ENCODE measurements around the gene CASP4.

The CASP4 gene

DNA sequence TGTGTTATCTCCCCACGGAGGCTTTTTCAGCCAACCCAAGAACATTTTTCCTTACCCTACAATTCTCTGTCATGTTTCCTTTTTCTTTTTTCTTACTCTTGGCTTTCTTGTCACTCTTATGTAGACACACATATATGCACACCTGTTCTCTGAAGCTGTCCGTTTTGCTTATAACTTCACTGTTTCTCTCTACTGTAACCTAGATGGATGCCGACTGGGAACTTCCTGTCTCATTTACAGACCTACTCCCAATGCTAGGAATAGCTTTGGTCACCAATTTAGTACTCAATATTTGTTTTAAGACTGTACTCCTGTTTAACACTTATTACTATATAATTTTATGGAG, 60.2 kb downstream of the CASP4 start:
- TF ChIP-seq YY1 (IDR thresholded peaks at IDR 0.05; ENCODE audit: low read depth) (no peak), TCF12 (IDR thresholded peaks at IDR 0.05; ENCODE audit: low read depth) (no peak), RAD21 (IDR thresholded peaks at IDR 0.05; ENCODE audit: low read depth) (no peak), TAF1 (IDR thresholded peaks at IDR 0.05; ENCODE audit: low read depth) (no peak)

GRCh38 chr11:104907521-104908185, 60.7 kb downstream of the CASP4 start:
- TF ChIP-seq TAF1 (IDR thresholded peaks at IDR 0.05; ENCODE audit: low read depth) (no peak), RAD21 (IDR thresholded peaks at IDR 0.05; ENCODE audit: low read depth) (no peak), MAX (IDR thresholded peaks at IDR 0.05) (no peak), FOXM1 (IDR thresholded peaks at IDR 0.05; ENCODE audit: borderline replicate concordance, low read depth) (no peak), NFIC (IDR thresholded peaks at IDR 0.05) (no peak), USF1 (IDR thresholded peaks at IDR 0.05) (no peak)

DNA sequence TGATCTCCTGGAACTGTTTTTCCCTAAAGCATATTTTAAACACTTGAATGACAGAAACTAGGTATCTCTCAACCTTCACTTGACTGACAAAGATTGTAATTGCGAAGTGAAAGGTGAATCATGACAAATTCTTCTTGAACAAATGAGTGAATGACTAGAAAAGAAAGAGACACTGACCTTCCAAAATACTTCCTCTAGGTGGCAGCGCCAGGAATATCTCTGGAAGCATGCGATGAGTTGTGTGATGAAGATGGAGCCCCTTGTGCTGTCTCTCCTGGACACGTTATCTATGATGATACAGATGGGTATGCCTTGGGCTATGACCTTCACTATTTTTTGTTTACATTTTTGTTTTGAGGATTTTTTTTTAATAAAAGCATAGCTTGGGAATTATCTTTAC, 63.1 kb downstream of the CASP4 start:
- TF ChIP-seq TAF1 (IDR thresholded peaks at IDR 0.05; ENCODE audit: low read depth) (no peak), RAD21 (IDR thresholded peaks at IDR 0.05; ENCODE audit: low read depth) (0 out of 2 replicates have a peak, but pooled peaks have one; percentile 6), USF1 (IDR thresholded peaks at IDR 0.05) (no peak), CEBPB (IDR thresholded peaks at IDR 0.05) (no peak)

DNA sequence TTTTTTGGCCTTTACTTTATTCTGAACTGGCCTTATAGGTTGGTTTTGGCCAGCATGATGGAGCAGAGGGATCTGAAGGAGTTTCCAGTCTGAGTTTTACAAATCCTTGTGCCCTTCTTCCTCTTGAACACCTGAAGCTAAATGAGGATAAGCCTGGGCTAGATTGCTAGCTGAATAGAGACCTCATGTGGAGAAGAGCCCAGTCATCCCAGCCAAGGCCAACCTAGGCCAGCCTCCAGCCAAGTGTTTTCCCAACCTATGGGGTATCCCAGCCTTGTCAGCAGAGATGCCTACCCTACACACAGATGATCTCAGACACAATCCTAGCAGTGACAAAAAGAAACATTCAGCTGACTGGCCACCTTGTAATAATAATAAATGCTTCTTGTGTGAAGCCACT, 69.1 kb downstream of the CASP4 start:
- TF ChIP-seq USF1 (IDR thresholded peaks at IDR 0.05) (no peak), RAD21 (IDR thresholded peaks at IDR 0.05; ENCODE audit: low read depth) (no peak), MAX (IDR thresholded peaks at IDR 0.05) (no peak), TCF12 (IDR thresholded peaks at IDR 0.05; ENCODE audit: low read depth) (no peak), NFIC (IDR thresholded peaks at IDR 0.05) (no peak), EP300 (IDR thresholded peaks at IDR 0.05; ENCODE audit: borderline replicate concordance) (no peak), EGR1 (IDR thresholded peaks at IDR 0.05) (no peak), ZBTB7A (IDR thresholded peaks at IDR 0.05; ENCODE audit: low read depth) (no peak), CEBPB (IDR thresholded peaks at IDR 0.05) (no peak)
- TF ChIP-seq, protein P1, sequence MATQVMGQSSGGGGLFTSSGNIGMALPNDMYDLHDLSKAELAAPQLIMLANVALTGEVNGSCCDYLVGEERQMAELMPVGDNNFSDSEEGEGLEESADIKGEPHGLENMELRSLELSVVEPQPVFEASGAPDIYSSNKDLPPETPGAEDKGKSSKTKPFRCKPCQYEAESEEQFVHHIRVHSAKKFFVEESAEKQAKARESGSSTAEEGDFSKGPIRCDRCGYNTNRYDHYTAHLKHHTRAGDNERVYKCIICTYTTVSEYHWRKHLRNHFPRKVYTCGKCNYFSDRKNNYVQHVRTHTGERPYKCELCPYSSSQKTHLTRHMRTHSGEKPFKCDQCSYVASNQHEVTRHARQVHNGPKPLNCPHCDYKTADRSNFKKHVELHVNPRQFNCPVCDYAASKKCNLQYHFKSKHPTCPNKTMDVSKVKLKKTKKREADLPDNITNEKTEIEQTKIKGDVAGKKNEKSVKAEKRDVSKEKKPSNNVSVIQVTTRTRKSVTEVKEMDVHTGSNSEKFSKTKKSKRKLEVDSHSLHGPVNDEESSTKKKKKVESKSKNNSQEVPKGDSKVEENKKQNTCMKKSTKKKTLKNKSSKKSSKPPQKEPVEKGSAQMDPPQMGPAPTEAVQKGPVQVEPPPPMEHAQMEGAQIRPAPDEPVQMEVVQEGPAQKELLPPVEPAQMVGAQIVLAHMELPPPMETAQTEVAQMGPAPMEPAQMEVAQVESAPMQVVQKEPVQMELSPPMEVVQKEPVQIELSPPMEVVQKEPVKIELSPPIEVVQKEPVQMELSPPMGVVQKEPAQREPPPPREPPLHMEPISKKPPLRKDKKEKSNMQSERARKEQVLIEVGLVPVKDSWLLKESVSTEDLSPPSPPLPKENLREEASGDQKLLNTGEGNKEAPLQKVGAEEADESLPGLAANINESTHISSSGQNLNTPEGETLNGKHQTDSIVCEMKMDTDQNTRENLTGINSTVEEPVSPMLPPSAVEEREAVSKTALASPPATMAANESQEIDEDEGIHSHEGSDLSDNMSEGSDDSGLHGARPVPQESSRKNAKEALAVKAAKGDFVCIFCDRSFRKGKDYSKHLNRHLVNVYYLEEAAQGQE (IDR thresholded peaks at IDR 0.05; ENCODE audit: low read depth): no peak

- TF ChIP-seq TEAD4 (IDR thresholded peaks at IDR 0.05) (no peak), ZBTB7A (IDR thresholded peaks at IDR 0.05; ENCODE audit: low read depth) (no peak), MAX (IDR thresholded peaks at IDR 0.05) (no peak), TCF12 (IDR thresholded peaks at IDR 0.05; ENCODE audit: low read depth) (no peak), EGR1 (IDR thresholded peaks at IDR 0.05) (no peak), YY1 (IDR thresholded peaks at IDR 0.05; ENCODE audit: low read depth) (no peak)
Observed at GRCh38 chr11:104898685-104899013, 69.7 kb downstream of the CASP4 start.

- no peak for TF ChIP-seq EP300 (IDR thresholded peaks at IDR 0.05; ENCODE audit: borderline replicate concordance)
- TF ChIP-seq, protein P1 (IDR thresholded peaks at IDR 0.05; ENCODE audit: low read depth): no peak
- no peak for TF ChIP-seq ZBTB7A (IDR thresholded peaks at IDR 0.05; ENCODE audit: low read depth)
- TF ChIP-seq RAD21 (IDR thresholded peaks at IDR 0.05; ENCODE audit: low read depth): no peak
- TF ChIP-seq TCF12 (IDR thresholded peaks at IDR 0.05; ENCODE audit: low read depth): no peak
- no peak for TF ChIP-seq FOXM1 (IDR thresholded peaks at IDR 0.05; ENCODE audit: borderline replicate concordance, low read depth)
- no peak for TF ChIP-seq CEBPB (IDR thresholded peaks at IDR 0.05)
- no peak for TF ChIP-seq MAX (IDR thresholded peaks at IDR 0.05)
- TF ChIP-seq CREB1 (IDR thresholded peaks at IDR 0.05; ENCODE audit: low read depth): no peak
- no peak for TF ChIP-seq EGR1 (IDR thresholded peaks at IDR 0.05)
- TF ChIP-seq TAF1 (IDR thresholded peaks at IDR 0.05; ENCODE audit: low read depth): no peak
- no peak for TF ChIP-seq YY1 (IDR thresholded peaks at IDR 0.05; ENCODE audit: low read depth)
- no peak for TF ChIP-seq NFIC (IDR thresholded peaks at IDR 0.05)
Observed at GRCh38 chr11:104897891-104898684, 70.3 kb downstream of the CASP4 start, which contains the start of gene CASP12. CASP12 (minus strand) TSS chr11:104898460.

Measured in Ishikawa (cell line).